HG03095 (cell line): ENCODE results near the gene VASH1.

Experiments used
- ATAC-seq: cut with Tn5 transposase; IDR thresholded peaks from one replicate; pipeline ENCODE4 v1.9.1; 2021; ENCODE audit warnings: moderate library complexity; ENCODE audit not compliant: unreplicated experiment

VASH1 gene

DNA sequence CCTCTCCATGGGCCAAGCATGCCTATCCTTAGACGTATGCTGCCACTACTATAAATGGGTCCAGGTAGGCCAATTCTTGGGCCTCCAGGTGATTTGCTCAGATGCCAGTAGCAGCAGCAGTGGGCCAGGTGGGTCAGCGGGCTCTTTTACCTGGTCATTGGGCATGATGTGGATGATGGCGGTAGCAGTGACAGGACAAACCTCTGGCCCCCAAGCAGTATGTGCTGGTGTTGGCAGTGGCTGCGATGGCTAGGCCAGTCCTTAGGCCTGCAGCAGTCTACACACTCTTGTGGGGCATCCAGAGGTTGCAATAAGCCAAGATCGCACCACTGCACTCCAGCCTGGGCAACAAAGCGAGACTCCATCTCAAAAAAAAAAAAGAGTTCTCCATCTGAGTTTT lies 19.1 kb upstream of the VASH1 start:
- ATAC-seq, result no peak

DNA sequence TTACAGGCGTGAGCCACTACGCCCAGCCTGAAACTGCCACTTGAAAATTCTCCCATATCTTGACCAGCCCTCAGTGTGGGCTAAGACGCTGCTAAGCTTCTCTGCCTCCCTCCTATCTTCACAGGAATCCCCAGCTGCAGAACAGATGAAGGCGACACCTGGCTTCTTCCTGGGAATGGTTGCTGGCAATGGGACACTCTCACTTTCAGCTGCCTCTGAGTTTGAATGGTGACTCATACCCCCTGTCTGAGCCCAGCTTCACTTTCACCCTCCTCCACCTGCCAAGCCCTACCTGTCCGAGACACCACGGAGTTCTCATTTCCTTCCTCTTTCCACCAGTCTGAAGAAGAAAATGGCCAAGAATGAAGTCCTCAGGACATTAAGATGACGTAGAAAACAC lies 18.3 kb upstream of the VASH1 start:
- no peak for ATAC-seq

DNA sequence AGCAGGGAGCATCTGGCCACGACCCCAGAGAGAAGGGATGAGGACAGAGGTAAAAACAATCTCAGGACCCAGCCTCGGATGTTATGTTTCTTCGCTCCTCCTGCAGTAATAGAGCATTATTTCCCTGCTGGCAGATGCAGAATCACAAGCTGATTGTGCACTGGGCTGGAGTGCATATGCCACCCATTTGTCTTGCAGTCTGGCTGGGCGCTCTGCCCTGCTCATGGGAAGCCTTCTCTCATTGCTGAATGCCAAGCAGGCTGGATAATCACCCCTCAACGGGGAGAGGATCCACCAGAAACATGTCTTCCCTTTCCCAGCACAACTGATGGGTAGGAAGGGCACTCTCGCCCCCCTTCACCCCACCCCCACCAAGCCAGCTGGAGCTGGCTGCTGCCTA lies 8.5 kb upstream of the VASH1 start:
- no peak for ATAC-seq

DNA sequence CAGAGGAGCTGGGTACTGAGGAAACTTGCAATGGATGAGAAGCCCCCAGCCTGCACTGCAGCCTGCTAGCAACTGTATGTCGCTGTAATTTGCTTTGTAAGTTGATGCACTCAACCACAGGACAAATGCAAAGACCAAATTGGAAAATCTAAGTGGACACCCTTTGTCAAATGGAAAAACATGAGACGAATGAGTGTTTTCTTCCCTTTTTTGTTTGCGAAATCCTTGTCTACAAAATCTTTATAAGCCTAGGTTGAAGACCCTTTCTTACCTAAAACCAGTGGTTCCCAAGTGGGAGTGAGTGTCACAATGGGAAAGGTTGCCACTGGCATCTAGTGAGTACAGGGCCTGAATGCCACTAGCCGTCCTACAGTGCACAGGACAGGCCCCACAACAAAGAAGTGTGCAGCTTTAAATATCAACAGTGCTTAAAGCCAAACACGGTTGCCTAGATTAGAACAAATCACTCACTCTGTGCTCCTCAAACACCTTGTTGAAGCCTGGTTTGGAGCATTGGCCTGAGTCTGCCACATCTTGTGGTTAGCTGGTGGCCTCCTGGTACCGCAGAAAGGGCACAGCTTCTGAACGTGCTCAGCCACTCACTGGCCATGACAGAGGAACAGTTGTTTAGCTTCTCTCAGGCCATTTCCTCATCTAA lies 7.6 kb upstream of the VASH1 start:
- no peak for ATAC-seq

DNA sequence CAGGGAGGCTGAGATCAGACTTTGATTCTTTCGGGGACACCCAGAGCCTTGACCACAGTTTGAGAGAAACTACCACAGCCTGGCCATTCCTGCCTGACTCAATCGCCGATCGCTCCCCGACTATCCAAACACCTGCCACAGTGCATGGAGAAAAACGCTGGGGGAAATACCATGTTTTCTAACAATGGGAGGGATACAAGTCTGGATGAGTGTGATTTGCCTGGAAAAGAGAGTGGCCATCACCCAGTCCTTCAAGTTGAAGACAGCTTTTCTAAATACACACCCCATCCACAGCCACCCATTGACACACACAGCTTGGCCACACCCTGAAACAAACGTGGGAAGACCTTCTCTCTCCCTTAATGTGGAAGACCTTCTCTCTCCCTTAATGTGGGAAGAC lies 6.7 kb upstream of the VASH1 start:
- ATAC-seq, result no peak

DNA sequence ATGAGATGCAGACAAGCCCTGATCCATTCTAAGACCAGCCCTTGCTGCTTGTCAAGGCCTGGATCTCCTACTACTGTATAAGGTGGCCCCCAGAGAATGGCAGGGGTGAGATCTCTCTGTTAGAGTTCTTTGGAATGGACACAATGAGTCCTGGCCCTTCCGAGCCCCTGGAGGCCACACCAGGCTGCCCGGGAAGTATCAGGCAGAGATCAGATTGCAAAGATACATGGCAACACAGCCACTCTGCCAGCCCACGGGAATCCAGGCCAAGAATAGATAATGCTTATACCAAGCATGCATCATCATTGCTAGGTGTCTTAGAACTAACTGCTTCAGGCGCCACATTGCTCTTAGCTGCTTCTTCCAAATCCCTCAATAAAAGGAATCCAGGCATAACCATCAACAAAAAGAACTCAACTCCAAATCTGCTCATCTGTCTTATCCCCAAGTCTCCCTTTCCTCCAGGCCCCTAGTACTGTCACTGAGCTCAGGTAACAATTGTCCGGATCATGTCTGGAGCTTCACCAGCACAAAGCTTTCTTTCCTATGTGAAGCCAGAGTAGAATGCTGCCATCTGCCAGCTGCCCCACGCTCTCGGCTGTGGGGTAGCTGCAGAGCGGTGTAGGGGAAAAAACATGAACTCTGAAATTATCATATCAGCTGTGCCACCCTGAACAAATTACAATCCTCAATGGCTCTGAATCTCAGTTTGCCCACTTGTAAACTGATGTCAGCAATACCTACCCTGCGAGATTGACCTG lies 5.5 kb upstream of the VASH1 start:
- no peak for ATAC-seq

DNA sequence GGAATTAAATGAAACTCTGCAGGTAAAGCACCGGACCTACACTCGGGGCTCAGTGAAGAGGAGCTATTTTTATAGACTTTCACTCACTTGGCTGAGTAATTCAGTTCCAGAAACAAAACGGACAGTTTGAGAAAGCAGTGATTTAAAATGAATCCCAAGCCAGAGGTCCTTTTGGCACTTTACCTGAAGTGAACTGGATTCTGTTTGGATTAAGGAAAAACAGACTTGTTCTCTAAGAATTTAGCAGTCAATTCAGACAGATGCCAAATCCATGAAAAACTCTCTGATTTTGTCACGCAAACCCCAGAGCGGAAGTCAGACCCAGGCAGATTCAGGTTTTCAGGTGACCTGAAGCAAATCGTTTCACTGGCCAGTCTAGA lies 4.9 kb upstream of the VASH1 start:
- no peak for ATAC-seq

DNA sequence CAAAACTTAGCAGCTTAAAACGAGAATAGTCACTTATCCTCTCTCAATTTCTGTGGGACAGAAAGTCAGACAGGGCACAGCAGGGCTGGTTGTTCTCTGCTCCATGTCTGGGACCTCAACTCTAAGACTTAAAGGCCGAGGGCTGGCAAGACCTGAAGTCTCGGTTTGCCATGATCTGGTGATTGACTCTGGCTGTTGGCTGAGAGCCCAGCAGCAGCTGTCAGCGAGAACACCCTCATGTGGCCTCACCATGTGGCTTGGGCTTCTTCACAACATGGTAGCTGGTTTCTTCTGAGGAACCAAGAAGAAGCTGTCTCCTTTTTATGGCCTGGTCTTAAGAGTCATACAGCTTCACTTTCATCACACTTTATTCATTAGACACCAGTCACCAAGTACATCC lies 1.7 kb upstream of the VASH1 start:
- no peak for ATAC-seq

DNA sequence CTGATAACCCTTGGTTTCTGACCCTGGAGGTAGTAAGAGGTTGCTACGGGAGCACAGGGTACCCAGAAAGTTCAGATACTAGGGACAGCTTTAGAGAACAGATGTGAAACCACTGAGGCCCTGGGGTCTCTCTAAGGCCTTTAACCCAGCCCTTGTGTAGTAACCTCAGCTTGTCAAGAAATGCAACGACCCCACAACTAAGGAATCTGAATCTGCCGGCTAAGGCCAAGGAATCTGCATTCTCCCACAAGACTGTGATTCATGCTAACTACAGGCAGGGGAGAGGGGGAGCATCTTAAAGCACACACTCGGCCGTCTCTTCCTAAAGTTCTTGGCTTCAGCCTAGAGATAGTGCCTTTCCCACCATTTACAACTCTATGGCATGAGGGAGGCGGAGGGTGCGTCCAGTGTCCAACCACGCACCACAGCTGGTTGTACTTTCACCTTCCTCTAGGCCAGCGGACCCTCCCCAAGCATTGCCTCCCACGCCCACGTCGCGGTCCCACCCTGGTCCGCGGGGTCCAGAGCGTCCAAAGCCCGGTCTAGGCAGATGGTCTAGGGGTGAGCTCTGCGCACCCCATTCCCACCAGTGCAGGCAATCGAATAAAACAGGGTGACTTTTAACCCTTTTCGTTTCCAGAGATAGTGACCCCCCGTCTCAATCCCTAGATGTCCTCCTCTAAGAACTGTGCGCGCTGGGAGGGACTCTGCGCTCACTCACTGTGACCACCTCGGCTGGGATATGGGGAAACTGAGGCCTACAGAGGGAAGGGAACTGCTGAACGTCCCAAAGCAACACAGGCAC lies 735 bp upstream of the VASH1 start:
- no peak for ATAC-seq

DNA sequence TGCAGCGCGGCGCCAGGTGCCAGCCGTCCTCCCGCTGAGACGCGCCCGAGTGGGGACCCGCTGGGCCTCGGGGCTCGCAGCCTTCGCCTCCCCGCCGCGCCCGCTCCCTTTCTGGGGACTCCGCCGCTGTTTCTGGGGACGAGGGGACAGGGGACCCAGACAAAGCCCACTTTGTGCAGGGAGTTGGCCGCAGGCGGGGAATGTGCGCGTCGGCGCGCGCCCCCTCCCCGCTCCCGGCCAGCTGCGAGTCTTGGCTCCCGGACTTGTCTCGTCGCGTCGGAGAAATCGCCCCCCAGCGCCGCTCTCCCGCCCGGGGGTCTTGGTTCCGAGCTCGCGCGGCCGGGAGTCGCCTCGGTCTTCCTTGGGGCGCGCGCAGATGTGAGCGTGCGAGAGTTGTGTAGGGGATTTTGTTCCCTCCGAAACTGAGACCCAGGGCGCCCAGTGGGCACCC lies 717 bp downstream of the VASH1 start:
- ATAC-seq, result no peak

DNA sequence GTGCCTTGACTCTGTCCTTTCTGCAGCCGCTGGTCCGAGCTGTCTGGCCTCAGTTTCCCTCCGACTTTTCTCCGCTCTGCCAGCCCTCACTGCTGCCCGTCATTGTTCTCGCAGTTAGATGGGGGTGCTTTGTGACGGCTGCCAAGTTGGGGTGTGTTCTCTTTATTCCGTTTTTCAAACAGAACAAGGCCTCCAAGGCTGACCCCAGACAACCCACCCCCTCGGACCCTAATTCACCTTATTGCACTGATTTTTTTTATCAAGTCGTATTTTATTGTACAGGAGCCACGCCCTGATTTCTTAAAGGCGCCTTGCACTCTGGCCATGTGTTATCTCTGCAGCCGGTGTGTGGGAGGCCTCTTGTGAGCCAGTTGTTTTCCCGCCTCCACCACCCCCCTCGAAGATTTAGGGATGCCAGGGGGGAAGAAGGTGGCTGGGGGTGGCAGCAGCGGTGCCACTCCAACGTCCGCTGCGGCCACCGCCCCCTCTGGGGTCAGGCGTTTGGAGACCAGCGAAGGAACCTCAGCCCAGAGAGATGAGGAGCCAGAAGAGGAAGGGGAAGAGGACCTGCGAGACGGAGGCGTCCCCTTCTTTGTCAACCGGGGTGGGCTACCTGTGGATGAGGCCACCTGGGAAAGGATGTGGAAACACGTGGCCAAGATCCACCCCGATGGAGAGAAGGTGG lies 1.3 kb downstream of the VASH1 start:
- no peak for ATAC-seq

DNA sequence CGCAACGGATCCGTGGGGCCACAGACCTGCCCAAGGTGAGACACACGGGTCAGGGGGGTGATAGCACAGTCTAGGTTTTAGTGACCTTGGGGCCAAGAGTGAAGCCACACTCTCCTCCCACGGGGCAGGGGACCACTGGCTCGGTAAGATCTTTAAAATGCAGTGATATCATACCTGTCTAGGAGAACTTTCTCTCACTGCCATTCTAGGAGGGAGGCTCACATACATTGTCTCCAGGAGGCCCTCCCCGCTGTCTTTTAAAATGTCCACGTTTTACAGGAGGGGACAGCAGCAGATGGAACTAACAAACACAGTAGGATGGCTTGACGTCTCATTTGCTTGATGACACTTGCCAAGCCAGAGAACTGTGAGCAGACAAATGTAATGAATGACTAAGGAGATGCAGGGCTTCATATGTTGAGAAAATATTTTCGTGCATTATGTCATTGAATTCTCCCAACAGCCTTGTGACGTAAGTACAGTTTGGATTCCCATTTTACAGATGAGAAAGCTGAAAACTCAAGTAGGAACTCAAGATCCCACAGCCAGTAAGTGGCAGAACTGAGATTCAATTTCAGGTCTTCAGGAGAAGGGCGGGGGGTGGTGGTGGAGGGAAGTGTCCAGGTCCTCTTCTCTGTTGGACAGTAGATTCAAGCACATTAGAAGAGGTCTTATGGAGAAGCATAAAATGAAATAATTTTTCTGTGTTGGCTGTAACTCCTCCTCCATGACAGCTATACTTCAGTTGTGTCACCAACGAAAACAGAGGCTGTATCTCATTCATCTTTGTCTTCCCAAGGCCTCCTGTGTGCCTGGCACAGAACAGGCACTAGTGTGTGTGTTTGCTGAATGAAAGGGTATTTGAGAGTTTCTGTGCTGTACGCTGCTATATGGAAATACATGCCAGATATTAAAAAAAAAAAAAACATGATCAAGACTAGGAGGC lies 2.1 kb downstream of the VASH1 start:
- ATAC-seq, result no peak

DNA sequence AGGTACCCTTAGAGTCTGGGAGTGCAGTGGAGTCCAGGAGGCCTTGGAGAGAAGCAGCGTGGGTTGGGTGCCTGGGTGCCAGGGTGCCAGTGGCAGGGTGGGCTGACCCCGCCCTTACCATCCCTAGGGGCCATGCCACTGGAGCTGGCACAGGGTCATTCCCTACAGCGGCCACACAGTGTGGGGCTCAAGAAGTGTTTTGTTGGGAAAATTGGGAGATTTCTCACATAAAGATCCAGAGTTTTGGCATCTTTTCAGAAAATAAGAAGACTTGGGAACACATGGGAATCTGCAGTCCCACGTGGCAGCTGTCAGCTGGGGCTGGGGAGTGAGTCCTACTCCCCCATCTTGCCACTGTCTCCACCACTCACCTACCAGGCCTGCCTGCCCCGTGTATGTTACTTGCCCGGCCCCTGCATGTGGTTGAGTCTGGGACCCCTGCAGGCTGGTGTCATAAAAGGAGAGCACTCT lies 4.2 kb downstream of the VASH1 start:
- ATAC-seq, result no peak

DNA sequence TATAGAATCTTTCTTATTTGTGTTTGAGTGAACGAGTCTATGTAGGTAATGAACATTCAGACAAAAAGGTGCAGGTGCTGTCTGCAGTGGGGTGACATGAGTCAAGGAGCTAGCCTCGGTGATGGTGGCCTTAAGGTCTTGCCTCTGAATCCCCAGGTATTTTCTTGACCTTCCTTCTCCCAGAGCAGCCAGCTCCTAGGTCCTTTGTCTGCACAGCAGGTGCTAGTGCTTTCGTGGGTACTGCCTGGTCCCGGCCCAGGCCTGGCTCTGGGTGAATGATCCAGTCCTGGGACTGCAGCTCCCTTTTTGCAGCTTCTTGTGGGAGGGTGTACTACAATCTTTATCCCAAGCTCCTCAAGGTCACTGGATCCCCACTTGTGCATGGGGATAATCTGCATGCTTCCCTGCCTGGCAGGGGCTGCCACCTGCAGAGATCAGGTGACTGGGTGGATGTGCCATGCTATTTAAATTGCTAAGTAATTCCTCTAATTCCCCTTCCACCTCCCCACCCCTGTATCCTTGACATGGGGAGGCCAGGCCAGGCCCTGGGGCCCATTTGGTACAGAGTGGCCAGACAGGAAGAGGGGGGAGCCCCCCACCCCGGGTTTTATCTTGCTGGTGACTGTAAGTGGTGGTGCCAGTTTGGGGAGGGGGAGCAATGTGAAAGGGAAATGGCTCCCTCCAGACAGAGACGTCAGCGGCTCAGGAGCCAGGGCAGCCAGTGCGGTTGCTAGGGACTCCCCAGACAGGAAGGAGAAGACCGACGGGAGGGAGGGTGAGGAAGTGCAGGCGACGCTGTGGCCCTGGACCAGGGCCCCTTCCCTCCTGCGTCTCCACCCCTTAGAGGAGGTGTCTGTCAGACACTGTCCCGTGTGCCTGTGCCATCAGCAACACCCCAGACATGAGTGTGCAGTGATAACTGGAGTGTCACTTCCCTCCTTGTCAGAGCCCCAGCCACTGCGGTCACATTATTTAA lies 6.7 kb downstream of the VASH1 start:
- peak; percentile 81 for ATAC-seq

DNA sequence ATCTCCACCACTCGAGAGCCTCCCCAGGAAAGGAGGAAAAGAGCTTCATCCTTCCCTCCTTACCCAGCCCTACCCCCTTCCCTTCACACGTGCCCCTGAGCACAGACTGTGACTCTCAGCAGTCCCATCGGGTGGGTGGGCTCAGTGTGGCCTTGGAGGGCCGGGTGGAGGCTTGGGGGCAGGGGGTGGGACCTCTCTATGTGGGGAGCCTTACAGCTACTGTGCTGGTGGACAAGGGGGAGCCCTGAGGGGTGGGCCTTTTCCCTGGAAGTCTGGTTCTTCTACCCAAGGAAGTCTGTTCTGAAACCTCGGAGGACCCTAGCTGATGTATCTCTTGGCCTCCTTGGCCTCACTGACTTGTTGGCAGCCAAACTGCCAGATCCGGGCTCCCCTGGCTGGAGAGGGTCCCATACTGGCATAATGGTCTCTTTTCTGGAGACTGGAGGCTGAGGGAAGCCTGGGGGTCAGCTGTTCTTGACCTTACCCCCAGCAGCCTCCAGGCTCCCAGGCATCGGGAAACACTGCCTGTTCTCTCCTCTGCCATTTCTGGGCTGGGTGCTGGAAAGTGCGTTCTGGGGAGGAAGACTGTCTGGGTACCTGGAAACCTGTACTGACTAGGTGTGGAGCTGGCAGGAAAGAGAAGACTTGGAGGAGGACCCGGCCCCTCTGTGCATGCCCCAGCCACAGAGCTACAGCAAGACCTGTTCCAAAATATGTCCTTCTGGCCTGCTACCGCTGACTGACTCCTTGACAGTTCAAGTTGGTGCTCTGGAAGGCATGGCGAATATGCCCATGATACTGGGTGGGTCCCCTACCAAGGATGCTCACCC lies 7.6 kb downstream of the VASH1 start:
- ATAC-seq, result no peak

DNA sequence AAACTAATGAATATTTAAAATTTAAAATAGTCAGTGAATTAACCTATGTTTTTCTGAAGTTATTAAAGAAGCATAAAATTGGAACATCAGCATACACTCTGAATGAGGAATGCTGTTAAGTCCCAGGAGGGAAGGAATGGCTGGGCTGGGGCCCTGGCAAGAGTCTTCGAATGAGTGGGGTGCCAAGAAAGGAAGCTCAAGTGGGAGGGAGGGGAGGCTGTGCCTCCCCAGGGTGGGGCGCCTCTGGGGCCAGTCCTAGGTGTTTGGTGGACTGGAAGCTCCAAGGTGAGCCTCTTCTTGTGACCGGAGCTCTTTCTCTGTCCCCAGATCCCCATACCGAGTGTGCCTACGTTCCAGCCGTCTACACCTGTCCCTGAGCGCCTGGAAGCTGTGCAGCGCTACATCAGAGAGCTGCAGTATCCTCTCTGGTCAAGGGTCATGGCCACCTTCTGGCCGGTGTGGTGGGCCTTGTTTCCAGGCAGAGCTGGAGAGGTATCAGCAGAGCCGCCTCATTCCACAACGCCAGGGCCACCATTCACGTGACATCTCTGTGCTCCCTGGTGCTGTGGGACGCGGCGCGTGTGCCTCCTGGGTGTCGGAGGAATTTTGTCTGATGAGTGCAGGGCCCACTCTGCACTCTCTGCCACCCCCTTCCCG lies 8.5 kb downstream of the VASH1 start:
- no peak for ATAC-seq
